ENCODE measurements around the gene WFDC12.

WFDC12 gene

DNA sequence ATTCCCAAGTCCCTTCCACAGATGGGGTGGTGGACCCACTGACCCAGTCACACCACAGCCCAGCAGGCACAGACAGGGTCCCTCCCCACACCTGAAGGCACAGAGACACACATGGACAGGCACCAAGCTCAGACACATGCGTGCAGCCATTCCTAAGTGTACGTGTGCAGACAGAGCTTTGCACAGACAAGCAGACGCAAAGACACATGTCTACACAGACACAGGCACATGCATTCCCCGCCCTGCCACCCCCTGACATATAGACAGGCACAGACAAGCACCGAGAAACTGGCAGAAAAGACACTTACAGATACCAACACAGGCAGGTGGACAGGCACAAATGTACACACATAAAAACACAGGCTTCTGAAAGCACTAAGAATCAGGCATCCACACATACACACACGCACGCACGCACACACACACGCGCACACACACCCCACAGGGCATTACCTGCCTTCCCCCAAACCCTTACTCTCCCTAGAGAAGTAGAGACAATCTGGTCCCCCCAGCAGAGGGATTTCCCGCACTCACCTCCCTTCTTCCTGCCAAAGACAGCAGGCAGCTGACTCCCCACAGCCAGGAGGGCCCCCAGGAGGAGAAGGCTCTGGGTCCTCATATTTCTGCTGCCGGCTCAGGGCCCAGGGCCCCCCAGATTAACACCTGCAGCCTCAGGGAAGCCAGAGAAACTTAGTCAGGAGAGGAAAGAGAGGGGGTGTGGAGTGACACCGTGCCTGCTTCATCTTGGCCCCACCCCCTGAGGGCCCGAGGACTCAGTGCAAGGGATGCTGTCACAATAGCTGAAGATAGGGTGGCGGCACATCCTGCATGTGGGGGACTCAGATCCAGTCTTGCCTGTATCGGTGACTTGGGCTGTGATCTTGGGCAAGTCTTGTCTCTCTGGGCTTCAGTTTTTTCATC lies 9.5 kb downstream of the WFDC12 start, which contains the start of gene WFDC5:
Gene WFDC5, minus strand, starts transcription at position 710 of the 921 bp plus-strand sequence. Its CDS starts 91 bp downstream, at position 619.
- no peak for FAIRE-seq

DNA sequence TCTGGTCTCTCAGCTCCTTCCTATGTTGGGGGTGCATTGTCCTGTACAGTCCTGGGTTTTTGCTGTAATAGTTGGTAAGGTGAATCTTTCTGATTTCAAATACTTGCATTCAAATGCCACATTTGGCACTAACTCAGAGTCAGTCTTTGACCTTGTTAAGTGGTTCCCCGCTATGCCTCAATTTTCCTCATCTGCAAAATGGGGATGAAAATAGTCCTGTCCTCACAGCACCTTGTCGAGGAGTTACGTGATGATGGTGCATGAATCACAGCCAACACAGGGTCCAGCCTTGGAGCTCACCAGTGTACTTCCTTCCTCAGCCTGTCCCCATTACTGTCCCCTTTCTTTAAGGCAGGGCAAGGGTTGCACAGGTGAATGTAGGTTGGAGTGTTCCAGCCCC lies 10.4 kb downstream of the WFDC12 start:
- FAIRE-seq = no peak

DNA sequence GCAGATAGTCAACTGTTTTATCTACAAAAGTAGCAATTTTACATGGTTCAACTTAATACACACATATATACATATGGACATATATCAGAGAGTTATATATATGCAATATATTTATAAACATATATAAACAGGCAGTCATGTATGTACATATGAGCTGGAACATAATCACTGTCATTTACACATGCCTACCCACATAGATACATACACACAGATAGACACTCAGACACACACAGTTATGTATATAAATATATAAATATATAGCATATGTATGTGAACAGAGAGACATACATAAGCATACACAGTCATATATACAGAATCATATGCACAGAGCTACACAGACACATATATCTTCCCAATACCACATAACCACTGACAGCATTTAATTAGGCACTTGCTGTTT lies 11.5 kb downstream of the WFDC12 start:
- no peak for FAIRE-seq

DNA sequence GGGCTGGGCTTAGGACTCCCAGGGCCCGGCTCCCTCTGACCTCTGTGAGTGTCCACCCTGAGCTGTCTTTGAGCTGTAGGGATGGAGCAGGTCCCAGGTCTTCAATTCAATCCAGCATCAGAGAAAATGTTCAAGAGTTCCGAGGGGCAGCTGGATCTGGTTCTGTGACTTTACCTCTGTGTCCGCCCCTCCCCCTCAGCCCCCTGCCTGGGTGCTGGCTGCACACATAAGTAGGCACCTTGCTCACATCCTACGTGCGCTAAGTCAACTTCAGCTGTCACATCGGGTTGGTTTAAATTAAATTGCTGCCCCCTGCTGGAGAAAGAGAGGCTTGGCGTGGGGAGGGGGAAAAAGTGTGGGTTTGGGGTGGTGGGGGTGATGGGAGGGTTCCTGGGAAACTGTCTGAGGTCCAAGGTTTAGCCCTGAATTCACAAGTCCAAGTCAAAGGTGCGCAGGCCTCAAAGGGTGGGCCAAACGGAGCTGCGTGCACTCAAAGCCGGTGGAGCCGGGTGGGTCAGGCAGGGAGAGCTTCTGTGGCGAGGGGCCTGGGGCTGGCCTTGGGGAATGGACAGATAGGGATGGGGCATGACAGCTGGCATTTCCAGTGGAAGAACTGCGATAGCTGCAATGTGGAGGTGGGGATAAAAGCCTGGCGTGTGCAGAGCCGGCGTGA lies 12.3 kb downstream of the WFDC12 start:
- no peak for FAIRE-seq

DNA sequence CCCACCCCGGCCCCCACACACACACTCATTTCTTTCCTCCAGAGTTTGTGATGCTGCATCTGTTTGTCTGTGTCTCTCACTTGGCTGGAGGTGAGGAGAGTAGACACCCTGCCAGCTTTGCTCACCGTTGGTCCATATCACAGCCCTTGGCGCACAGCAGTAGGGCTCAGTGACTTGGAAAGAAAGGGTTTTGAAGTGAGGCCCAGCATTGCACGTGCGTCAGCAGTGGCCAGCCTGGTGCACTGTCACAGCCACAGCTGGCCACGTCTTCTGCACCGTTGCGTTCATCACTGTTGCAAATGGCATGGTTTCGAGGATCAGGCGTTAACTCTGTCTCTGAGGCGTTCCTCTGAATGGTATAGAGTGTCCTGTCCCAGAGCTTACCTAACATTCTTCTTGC lies 13.0 kb downstream of the WFDC12 start:
- FAIRE-seq = no peak

DNA sequence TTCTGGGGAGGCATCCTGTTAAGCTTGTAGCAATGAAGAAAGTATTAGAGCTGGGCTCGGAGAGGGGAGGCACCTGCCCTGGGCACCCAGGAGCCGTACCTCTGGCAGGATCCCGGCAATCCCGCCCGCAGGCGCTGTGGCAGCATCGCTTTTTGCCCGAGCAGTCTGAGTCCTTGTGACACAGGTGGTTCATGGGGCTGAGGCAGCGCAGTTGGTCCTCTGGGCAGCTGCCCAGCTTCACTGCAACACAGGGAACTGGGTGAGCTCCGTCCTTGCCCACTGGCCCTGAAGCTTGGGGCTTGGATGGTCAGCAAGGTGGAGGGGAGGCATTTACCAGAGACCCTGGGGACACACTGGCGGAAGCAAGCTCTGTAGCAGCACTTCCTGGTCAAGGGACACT lies 14.0 kb downstream of the WFDC12 start:
- FAIRE-seq = no peak

DNA sequence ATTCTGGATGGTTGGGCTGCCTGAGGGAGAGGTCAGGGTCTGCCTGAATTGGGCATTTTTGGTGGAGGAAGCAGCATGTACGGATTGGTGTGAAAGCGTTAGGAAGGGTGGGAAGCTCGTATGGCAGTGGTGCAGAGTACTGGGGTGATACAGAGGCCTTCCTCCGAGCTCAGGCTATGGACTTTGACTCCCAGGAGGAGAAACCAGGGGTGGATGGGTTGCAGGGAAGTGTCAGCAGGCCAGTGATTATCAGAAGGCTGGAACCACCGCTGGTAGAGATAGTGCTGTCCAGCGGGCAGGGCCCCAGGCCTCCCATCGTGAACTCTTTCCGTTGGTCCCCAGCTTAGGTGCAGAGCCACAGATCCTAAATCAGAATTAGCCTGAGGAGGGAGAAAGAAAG lies 14.6 kb downstream of the WFDC12 start:
- no peak for FAIRE-seq

DNA sequence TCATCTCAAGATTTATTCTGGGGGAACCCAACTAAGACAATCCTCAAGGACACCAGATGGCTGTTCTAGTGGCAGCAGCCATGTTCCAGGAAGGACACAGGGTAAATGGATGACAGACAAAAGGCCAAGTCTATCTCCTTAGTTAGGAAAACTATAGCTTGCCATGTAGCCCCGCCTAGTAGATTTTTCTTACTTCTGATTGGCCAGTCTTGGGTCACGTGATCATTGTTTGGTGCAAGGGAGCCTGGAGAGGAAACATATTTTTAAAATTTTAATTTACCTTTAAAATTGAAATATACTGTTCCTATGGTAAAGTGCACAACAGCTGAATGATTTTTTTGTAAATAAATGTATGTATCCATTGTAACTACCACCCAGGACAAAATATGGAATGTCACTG lies 18.9 kb downstream of the WFDC12 start:
- no peak for FAIRE-seq

DNA sequence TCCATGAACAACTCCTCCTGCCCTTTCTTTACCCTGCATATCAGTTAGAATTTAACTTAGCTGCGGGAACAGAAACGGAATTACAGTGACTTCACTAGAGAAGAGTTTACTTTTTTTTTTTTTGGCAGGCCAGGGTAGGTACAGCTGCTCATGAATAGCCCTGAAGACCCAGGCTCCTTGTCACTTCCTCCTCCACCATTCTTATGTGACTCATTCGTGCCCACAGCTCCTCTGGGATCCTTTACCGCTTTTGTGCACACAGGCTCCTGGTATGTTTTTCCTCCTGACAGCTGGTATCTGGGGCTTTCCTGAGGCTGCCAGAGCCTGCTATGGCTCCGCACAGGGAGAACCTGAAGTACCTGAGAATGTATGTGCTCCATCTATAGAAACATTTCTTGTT lies 19.5 kb downstream of the WFDC12 start:
- FAIRE-seq = no peak

DNA sequence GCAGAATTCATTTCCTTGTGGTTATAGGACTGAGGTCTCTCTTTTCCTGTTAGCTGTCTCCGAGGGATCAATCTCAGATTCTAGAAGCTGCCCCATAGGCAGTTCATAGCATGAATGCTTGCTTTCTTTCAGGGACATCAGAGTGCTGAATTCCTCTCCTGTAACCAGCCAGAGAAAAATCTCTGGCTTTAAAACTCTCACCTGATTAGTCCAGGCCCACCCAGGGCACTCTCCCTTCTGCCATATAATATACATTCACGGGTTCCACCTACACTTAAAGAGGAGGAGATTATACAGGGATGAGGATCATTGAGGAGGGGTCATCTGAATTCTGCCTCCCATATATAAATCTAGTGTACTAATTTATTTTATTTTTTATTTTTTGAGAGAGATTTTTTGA lies 21.2 kb downstream of the WFDC12 start:
- FAIRE-seq = no peak

DNA sequence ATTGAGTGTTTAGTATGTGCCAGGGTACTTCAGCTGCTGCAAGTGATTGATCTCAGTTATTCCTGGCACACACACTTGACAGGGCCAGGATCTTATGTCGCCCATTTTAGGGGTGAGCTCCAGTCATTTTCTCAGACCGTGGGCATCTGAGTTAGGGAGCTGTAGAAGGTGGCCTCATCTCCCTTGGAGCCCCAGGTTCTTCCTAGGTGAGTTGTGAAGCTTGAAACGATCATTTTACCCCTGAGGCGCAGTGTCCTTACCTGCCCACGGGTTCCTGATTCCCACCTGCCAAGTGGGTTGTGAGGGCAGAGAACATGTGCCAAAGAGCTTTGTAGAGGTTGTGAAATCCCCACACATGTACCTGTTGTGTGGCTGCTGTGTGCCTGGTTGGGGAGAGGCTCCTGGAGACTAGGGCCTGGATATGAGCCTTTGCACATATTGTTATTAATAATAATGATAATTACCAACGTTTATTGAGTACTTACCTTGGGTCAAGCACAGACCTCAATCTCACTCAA lies 22.9 kb downstream of the WFDC12 start:
- FAIRE-seq = no peak

DNA sequence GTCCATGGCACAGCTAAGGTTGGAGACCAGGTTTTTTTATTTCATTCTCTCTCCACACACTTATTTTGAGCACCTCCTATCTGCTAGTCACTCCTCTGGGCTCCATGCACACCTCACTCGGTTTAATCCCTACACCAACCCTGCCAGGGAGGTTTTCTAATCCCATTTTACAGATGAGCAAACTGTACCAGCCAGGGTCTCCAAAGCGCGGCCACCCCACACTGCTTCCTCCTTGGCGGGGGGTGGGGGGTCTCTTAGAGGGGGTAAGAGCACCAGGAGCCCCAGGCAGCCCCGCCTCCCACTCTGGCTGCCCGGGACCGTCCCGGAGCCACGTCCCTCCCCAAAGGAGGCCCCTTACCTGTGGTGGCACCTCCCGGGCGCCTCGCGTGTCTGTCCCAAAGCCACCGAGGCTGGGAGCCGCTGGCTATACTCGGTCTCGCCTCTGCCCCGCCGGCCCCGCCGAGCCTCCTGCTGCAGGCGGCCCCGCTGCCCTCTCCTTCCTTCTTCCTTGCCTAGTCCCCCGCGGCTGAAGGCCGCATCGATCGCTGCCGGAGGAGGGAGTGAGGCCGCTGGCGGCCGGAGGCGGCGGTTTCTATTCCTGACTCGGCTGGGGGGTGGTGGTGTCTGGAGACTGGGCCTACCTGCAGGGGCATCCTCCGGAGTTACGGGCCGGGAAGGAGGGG lies 23.6 kb downstream of the WFDC12 start, which contains the start of gene KCNS1:
Gene KCNS1, minus strand, starts transcription at position 565 of the 683 bp plus-strand sequence. CDS start 1,891 bp downstream, outside the sequence.
- no peak for FAIRE-seq

DNA sequence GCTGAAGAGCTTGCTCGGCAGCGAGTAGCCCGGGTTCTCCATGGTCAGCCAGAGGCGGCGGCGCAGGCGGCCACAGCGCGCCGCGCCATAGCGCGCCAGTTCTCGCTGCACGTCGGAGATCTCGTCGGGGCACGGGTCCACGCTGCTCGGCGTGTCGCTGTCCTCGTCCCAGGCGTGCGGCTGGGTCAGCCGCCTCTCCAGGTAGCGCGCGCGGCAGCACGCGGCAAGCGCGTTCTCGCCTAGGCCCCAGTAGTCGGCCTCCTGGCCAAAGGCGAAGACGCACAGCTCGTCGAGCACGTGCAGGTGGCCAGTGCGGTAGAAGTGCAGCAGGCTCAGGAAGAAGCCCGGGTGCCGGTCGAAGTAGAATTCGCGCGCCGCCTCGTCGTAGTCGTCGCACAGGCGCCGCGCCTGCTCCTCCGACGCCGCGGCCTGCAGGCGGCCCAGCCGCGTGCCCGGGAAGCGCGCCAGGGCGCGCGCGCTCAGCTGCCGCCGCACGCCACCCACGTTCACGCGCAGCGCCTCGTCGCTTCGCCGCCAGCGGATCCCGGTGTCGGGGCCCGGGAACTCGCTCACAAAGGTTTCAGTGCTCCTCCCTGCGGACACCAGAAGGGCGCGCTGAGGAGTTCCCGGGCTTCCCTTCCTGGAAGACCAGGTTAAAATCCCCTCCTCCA lies 26.0 kb downstream of the WFDC12 start:
- no peak for FAIRE-seq

DNA sequence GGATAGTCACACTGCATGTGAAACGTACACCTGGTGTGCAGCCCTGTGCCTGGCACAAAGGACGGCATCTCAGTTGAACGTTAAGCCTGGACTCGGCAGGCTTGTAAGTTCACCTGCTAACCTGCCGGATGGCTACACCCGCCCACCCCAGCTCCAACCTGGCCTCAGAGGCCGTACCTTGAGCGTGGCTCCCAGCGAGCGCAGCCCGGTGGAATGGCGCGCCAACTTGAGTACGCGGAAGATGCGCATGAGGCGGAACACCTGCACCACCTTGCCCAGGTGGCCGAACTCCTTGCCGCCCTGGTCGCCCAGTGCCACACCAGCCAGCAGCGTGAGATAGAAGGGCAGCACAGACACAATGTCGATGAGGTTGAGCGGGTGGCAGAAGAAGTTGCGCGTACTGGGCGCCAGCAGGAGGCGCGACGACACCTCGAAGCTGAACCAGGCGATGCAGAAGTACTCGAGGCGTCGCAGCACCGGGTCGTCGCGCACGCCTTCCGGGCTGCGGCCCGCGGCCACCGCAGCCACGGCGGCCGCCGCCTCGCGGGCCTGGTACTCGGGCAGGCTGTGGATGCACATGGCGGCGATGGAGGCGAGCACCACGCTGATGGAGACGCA lies 26.7 kb downstream of the WFDC12 start:
- no peak for FAIRE-seq

DNA sequence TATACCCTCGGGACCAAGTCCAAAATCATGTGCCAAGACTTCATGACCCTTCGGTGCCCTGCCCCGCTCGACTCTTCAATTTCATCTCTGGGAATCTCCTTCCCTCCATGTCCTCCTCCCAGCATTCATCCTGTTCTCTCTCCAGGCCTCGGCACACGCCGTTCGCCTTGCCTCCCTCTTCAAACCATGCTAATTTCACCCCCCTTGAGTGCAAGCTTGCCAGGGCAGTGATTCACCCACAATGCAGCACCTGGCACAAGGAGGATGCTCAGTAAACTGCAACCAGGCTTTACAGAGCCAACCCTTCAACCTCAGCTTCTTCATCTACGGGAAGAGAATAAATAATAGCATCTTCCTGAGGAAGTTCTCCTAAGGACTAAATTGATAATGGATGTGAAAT lies 27.5 kb downstream of the WFDC12 start:
- FAIRE-seq = no peak

DNA sequence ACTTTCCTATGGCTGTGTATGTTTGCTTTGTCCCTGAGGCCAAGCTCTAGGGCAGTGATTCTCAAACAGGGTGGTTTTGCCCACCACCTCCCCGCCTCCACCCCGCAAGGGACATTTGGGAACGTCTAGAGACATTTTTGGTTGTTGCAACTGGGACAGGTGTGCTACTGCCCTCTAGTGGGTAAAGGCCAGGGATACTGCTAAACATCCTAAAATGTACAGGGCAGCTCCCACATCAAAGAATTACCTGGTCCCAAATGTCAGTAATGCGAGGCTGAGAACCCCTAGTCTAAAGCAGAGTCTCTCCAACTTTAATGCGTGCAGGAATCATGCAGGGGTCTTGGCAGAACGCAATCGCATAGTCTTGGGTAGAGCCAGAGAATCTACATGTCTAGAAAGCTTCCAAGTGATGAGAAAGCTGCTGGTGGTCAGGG lies 28.4 kb downstream of the WFDC12 start:
- no peak for FAIRE-seq

DNA sequence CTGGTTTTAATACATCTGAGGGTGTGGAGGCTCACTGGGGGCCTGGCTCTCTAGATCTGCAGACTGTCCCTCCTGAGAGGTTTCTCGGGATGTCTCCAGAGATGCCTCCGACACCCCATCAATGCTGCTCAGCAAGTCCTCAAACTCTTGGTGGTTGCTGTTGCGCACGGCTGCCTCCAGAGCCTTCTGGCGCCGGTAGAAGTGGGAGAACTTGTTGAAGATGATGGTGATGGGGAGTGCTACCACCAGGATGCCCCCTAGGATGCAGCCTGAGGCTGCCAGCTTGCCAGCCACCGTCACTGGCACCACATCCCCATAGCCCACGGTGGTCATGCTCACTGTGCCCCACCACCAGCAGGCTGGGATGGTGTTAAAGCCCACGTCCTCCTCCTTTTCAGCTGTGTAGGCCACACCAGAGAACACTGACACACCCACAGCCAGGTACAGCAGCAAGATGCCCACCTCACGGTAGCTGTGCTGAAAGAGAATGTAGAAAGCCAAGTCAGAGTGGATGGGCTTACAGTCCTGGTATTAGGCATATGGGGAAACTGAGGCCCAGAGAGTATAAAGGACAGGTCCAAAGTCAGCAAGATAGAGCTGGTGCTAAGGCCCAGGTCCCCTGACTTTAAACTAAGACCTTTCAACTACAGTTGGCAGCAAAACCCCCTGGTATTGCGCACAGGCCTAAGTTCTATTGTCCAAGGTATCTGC lies 29.2 kb downstream of the WFDC12 start:
- FAIRE-seq = no peak

DNA sequence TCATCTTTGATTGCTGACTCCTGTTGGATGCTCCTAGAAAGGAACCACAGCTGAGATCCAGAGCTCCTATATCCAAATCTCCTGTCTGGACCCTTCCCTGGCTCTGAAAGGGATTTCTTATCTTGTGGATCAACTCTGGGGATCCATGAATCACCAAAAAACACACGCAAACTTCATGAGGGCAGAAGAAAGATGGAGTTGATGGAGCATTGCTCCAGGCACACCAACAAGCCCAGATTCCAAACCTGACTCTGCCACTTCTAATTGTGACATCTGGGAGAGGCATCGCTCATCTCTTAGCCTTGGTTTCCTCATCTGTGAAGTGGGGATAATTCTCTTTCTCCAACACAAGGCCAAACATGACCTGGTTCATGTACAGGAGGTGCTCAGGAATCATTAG lies 30.1 kb downstream of the WFDC12 start:
- no peak for FAIRE-seq

DNA sequence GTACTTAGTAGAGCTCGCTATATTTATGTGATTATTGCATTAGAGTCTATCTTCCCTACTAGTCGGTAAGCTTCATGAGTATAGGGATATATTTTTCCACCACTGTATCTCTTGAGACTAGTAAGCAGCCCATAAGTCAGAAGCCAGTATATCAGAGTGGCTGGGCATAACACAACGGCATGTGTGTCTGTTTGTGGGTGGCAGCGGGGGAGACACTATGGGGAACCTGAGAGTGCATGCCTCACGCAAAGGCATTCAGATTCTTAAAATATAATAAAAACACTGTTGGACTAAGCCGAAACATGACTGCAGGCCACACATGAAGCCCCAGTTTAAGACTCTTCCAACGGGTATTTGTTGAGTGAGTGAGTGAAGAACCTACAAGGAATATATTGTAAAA lies 31.4 kb downstream of the WFDC12 start:
- no peak for FAIRE-seq

DNA sequence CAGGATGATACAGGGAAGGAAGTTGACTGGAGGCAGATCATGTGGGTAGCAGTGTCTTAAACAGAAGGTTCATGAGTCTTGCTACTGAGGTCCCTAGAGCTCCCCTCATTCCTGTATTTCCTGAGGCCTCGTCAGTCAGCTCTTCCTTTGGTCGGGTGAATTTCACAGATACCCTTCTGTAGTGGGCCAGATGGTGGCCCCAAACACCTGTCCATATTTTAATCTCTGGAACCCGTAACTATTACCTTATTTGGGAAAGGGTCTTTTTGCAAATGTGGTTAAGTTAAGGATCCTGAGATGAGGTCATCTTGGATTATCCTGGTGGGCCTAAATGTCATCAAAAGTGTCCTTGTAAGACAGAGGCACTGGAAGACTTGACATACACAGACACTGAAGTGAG lies 32.9 kb downstream of the WFDC12 start:
- FAIRE-seq = no peak

DNA sequence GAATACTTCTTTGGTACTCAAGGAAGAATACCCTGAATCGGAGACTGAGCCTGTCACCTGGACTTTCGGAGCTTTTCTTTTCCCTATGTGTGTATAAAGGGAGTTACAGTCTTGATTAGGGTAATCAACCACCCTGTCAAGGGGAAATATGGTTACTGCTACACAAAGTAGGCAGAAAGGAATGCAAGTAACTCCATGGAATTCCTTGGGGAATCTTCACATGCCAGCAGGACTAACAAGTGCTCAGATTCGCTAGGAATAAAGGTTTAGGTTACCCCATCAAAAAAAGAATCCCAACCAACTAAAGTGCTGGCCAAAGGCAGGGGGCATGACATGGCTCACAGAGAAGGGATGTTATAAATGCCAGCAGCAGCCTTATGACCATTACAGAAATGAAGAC lies 33.8 kb downstream of the WFDC12 start:
- FAIRE-seq = no peak

DNA sequence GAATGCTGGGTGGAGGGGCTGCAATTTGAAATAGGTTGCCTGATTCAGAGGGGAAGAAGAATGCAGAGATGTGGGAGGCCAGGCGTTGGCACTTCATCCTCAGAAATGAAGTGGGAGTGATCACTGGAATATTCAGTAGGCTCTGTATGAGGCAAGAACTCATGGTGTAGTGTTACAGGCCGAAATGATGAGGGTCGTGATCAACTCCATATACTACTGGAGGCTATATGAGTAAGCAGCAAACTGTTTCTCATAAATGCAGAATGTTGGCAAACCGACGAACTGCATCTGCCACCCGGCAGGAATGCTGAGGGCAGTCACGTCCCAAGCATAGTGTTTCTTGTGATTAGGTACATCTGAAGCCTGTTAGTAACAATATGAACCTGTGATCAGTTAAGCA lies 36.0 kb downstream of the WFDC12 start:
- no peak for FAIRE-seq

All from G401.6 (cell line).